Right lobe of liver (tissue), 6 donors: ENCODE data around the gene SIGLEC10. TPM values are rescaled to one million over a fixed set of nuclear protein-coding genes. Genes with fewer than 3 reads are reported as not detected.
"Not testable (repeated sequence)": the region's sequence is repeated elsewhere in the genome, so short reads cannot be mapped to it uniquely, and the experiment has no call there.

Experiments used
- ATAC-seq, 4 donors: fragments of 200-7000 bp; cut with Tn5 transposase; one replicate each; pipeline ENCODE4 v1.9.1; 2020; ENCODE audit warnings: mild to moderate bottlenecking in 4 of 4, moderate library complexity in 4 of 4
- DNase-seq, 3 donors: peaks; one replicate each; pipeline ENCODE4 v3.0.0-alpha.2; 2020
- H3K27ac ChIP-seq, 3 donors: fragments of 200-600 bp; one replicate each; pipeline ENCODE4 v1.8.0; 2022
- H3K27me3 ChIP-seq, 2 donors: fragments of 200-600 bp; one replicate each; pipeline ENCODE4 v1.8.0; 2022
- H3K36me3 ChIP-seq, 4 donors: fragments of 200-600 bp; sonication (generic) in 1 of 4; one replicate each; pipeline versions ENCODE4 v1.5.1 to v1.8.0; 2017 to 2022; ENCODE audit warnings: control low read depth in 1 of 4
- H3K4me1 ChIP-seq, 4 donors: fragments of 200-600 bp; sonication (generic) in 1 of 4; one replicate each; pipeline versions ENCODE4 v1.5.1 to v1.8.0; 2017 to 2022; ENCODE audit warnings: control low read depth in 1 of 4
- H3K4me3 ChIP-seq, 3 donors: fragments of 200-600 bp; one replicate each; pipeline ENCODE4 v1.8.0; 2022
- H3K9me3 ChIP-seq, 4 donors: fragments of 200-600 bp; sonication (generic) in 1 of 4; one replicate each; pipeline versions ENCODE4 v1.5.1 to v1.8.0; 2017 to 2022; ENCODE audit warnings: control low read depth in 1 of 4
- POLR2A ChIP-seq: fragments of 450-650 bp; IDR thresholded peaks from one replicate; pipeline ENCODE4 v1.6.1; 2017; ENCODE audit warnings: antibody characterized with exemption, mild to moderate bottlenecking
- WGBS: methylation state at CpG from one replicate; pipeline ENCODE4 v1.1.6; 2018; ENCODE audit warnings: low coverage, low lambda C conversion rate; ENCODE audit not compliant: insufficient coverage; ENCODE audit errors: missing lambda C conversion rate; 5-methylcytosine and 5-hydroxymethylcytosine counted together
- intact Hi-C, 2 donors: fragments of 100-400 bp; cut with DNase I; formaldehyde crosslinking; loops; one replicate each; pipeline versions ENCODE4 v1.11.2 to v1.14.1; 2022
- long read RNA-seq: library from polyadenylated mRNA; unstranded; transcript quantifications from one replicate; pipeline ENCODE4 v2.0.0, GENCODE V29; 2019
- total RNA-seq, 6 experiments: library from RNA; depleted of rRNA in 2 of 6; stranded (reverse); fragments of >200 nt in 2 of 6; fragmentation: NEBNext Ultra II Directional in 3 of 6; extraction: Animal tissue kit (Norgen Biotek cat#: 25700) in 3 of 6; gene quantifications; one replicate each; pipeline versions ENCODE4 v1.1.0 to v1.2.4, GENCODE V29; 2016 to 2023
- TF ChIP-seq, protein P1 (sequence below), 4 donors: fragments of 200-600 bp in 3 of 4; fragments of 450-650 bp in 1 of 4; IDR thresholded peaks; one replicate each; pipeline versions ENCODE4 v1.5.1 to v1.8.0; 2016 to 2022; ENCODE audit warnings: antibody characterized with exemption in 4 of 4, mild to moderate bottlenecking in 2 of 4
- donor health status: DM: no; HTN: yes; CAD: no.
- donor health status: DM: no; HTN: no; CAD: no.
- donor health status: DM: no; HTN: no; CAD: no.
- donor health status: DM: no; HTN: yes; CAD: no.
- donor health status: DM: no; HTN: yes; CAD: no.

SIGLEC10 gene, protein sequence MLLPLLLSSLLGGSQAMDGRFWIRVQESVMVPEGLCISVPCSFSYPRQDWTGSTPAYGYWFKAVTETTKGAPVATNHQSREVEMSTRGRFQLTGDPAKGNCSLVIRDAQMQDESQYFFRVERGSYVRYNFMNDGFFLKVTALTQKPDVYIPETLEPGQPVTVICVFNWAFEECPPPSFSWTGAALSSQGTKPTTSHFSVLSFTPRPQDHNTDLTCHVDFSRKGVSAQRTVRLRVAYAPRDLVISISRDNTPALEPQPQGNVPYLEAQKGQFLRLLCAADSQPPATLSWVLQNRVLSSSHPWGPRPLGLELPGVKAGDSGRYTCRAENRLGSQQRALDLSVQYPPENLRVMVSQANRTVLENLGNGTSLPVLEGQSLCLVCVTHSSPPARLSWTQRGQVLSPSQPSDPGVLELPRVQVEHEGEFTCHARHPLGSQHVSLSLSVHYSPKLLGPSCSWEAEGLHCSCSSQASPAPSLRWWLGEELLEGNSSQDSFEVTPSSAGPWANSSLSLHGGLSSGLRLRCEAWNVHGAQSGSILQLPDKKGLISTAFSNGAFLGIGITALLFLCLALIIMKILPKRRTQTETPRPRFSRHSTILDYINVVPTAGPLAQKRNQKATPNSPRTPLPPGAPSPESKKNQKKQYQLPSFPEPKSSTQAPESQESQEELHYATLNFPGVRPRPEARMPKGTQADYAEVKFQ
- total RNA-seq = 10 to 100 TPM in 2 of 6 experiments, 1 to 10 TPM in 4; 2.0 to 12.4 (median 5.6) TPM
- long read RNA-seq, partial matches to known transcripts = 0 of 1 reads
- long read RNA-seq, other reads (novel, unspliced or antisense) = 1 of 1 reads

DNA sequence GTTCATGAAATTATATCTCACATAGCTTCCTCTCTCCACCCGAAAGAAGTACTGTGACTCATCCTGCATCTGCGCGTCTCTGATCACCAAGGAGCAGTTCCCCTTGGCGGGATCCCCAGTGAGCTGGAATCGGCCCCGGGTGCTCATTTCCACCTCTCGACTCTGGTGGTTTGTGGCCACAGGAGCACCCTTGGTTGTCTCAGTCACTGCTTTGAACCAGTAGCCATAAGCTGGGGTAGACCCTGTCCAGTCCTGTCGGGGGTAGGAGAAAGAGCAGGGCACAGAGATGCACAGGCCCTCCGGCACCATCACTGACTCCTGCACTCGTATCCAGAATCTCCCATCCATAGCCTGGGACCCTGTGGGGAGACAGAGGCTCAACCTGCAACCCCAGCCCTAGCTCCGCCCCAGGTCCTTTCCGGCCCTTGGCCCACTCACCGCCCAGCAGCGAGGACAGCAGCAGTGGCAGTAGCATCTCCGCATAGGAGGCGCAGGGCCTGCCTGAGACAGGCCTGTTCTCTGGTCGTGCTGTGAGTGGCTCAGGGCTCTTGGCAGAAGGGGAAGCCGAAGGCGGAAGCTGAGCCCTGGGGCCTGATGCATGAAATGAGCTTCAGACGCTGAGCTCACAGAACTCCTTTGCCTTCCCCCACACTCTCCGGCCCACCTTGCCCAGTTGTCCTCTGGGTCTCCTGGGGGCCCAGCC is at the start of gene SIGLEC10:
Gene SIGLEC10, minus strand, starts transcription at position 536 of the 703 bp plus-strand sequence. Its CDS starts 61 bp downstream, at position 475.
- ATAC-seq (peak; percentile 50 to 70 (median 56)), DNase-seq (peak; percentile 50 to 75 (median 55))
- WGBS = 42% methylated on average over 4 of the region's 21 CpGs
- no peaks in the 10 kb centered on the region for H3K4me1 ChIP-seq
- no peaks in the 10 kb centered on the region for H3K27me3 ChIP-seq
- H3K36me3 ChIP-seq = no peaks in the 10 kb centered on the region
- no peaks in the 10 kb centered on the region for H3K9me3 ChIP-seq
- H3K4me3 ChIP-seq = peak within 1 kb of the TSS in 1 of 3 donors; percentile 2
- peak within 1 kb of the TSS in 1 of 3 donors; percentile 29 for H3K27ac ChIP-seq
- no peak for TF ChIP-seq POLR2A
- TF ChIP-seq, protein P1, sequence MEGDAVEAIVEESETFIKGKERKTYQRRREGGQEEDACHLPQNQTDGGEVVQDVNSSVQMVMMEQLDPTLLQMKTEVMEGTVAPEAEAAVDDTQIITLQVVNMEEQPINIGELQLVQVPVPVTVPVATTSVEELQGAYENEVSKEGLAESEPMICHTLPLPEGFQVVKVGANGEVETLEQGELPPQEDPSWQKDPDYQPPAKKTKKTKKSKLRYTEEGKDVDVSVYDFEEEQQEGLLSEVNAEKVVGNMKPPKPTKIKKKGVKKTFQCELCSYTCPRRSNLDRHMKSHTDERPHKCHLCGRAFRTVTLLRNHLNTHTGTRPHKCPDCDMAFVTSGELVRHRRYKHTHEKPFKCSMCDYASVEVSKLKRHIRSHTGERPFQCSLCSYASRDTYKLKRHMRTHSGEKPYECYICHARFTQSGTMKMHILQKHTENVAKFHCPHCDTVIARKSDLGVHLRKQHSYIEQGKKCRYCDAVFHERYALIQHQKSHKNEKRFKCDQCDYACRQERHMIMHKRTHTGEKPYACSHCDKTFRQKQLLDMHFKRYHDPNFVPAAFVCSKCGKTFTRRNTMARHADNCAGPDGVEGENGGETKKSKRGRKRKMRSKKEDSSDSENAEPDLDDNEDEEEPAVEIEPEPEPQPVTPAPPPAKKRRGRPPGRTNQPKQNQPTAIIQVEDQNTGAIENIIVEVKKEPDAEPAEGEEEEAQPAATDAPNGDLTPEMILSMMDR (IDR thresholded peaks at IDR 0.05) = no peak
- intact Hi-C loops = loop anchor here in 1 of 2 donors (10.0 kb wide), 1 partner anchor 92 kb away; no protein-coding TSS in a partner anchor

DNA sequence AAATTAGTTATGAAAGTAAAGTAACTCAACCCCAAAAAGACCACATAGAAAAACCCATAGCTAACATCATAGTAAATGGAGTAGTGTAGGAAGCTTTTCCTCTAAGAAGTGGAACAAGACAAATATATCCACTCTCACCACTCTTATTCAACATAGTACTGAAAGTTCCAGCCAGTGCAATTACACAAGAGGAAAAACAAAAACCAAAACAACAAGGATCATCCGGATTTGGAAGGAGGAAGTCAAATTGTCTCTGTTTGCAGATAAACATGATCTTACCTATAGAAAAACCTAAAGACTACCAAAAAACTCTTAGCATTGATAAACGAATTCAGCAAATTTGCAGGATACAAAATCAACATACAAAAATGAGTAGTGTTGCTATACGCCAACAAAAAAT is 49.3 kb upstream of the SIGLEC10 start:
- no peaks in the 10 kb centered on the region for H3K27me3 ChIP-seq
- no peak overlapping the region for H3K4me3 ChIP-seq
- 31% methylated on average over 3 of the region's 3 CpGs for WGBS
- DNase-seq (no peak), ATAC-seq (no peak)
- TF ChIP-seq, protein P1 (IDR thresholded peaks at IDR 0.05) = no peak
- no peak for TF ChIP-seq POLR2A
- H3K9me3 ChIP-seq = no peaks in the 10 kb centered on the region
- no peaks in the 10 kb centered on the region for H3K36me3 ChIP-seq
- intact Hi-C loops = no loop called here
- H3K27ac ChIP-seq = no peak overlapping the region
- H3K4me1 ChIP-seq = no peaks in the 10 kb centered on the region

DNA sequence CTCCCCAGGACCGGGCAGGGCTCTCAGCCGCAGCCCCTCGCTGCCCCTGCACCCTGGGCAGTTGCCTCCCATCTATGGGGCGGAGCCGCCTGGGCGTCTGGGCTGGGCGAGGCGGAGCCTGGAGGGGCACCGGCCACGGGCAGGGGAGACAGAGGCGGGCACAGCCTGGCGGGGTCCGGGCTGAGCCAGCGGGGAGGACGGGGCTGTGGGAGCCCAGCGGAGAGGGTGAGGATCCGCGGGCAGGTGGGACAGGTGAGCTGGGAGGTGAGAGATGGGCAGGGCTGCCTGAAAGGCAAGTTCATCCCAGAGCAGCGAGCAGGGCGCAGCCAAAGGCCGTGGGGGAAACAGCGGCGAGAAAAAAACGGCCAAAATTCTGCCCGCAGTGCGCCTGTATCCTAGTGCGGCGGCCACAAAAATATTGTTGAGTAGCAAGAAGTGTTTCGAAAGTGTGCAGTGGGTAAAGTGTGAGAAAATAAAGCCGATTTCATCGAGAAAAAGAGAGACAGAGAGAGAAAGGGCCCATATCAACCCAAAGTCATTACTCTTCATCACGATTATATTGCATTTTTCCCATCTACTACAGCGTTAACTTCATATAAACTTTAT is 46.6 kb upstream of the SIGLEC10 start:
- 16% methylated on average over 10 of the region's 33 CpGs for WGBS
- H3K27me3 ChIP-seq, DNase-seq, H3K36me3 ChIP-seq, H3K4me3 ChIP-seq, H3K27ac ChIP-seq, H3K4me1 ChIP-seq, intact Hi-C loops, H3K9me3 ChIP-seq: not testable (repeated sequence)
- peak in 2 of 4 donors; percentile 14 to 33 for ATAC-seq

DNA sequence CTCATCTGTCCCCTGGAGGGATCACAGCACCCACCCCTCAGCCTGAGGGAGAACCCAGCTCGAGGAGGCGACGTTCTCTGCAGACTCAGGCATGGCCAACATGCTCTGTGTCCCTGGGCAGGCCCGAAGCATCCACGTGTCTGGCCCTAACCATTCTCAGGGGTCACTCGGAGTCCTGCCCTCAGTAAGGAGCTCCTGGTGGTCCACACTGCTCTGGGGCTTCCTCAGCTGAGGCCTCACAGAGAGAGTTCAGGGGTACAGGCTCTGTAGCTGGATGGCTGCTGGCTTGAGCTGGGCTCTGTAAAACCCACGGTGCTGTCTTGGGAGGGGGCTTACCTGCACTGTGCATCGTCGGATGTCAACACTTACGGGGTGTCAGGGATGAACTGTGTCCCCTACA is 45.2 kb upstream of the SIGLEC10 start:
- Histone ChIP-seq H3K4me1 (no peaks in the 10 kb centered on the region), H3K27me3 (no peaks in the 10 kb centered on the region), H3K36me3 (no peaks in the 10 kb centered on the region), H3K27ac (no peak overlapping the region), H3K9me3 (no peaks in the 10 kb centered on the region), H3K4me3 (no peak overlapping the region)
- TF ChIP-seq, protein P1 (IDR thresholded peaks at IDR 0.05) = no peak
- TF ChIP-seq POLR2A = no peak
- intact Hi-C loops = no loop called here
- 56% methylated on average over 4 of the region's 10 CpGs for WGBS
- ATAC-seq = peak in 1 of 4 donors; percentile 5
- no peak for DNase-seq
